Uterus (tissue), 2 donors: ENCODE measurements around the gene IDUA.

Experiments
- POLR2A ChIP-seq, 2 donors: fragments of 450-650 bp; IDR thresholded peaks; one replicate each; pipeline ENCODE4 v1.6.1; 2016; ENCODE audit warnings: antibody characterized with exemption in 2 of 2, mild to moderate bottlenecking in 1 of 2, moderate library complexity in 1 of 2
- TF ChIP-seq, protein P1 (sequence below), 4 experiments: fragments of 200-600 bp in 2 of 4; fragments of 450-650 bp in 2 of 4; sonication (generic) in 2 of 4; IDR thresholded peaks; one replicate each; pipeline ENCODE4 v1.5.1; 2016 to 2019; ENCODE audit warnings: antibody characterized with exemption in 4 of 4, mild to moderate bottlenecking in 2 of 4, moderate library complexity in 1 of 4

DNA sequence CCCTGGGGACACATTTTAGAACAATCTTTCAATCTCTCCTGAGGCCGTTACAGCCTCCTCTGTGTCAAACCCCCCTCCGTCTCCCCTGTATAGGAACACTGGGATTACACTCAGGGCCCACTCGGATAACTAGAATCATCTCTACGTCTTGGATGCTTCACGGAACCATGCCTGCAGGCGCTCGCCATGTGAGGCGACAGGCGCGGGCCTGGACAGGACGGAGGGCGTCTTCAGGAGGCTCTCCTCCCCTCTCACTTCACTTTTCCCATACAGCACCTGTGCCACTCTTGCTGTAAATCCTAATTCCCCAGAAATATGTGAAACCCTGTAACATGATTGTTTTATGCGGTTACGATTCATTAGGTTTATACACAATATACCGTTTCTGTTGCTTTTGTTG, 4.0 kb upstream of the IDUA start:
- TF ChIP-seq, protein P1, sequence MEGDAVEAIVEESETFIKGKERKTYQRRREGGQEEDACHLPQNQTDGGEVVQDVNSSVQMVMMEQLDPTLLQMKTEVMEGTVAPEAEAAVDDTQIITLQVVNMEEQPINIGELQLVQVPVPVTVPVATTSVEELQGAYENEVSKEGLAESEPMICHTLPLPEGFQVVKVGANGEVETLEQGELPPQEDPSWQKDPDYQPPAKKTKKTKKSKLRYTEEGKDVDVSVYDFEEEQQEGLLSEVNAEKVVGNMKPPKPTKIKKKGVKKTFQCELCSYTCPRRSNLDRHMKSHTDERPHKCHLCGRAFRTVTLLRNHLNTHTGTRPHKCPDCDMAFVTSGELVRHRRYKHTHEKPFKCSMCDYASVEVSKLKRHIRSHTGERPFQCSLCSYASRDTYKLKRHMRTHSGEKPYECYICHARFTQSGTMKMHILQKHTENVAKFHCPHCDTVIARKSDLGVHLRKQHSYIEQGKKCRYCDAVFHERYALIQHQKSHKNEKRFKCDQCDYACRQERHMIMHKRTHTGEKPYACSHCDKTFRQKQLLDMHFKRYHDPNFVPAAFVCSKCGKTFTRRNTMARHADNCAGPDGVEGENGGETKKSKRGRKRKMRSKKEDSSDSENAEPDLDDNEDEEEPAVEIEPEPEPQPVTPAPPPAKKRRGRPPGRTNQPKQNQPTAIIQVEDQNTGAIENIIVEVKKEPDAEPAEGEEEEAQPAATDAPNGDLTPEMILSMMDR (IDR thresholded peaks at IDR 0.05): no peak
- TF ChIP-seq POLR2A (IDR thresholded peaks at IDR 0.05): no peak
